ENCODE data around the gene ANKRD35.
A peak's percentile ranks its signal among the peaks of the same experiment; 100 is the strongest.

The ANKRD35 gene

GRCh38 chr1:145892486-145893087 lies 6.9 kb upstream of the ANKRD35 start:
- no peak overlapping the region for H3K4me2 ChIP-seq (ENCODE audit: low read depth, low read length, poor library complexity, severe bottlenecking)

DNA sequence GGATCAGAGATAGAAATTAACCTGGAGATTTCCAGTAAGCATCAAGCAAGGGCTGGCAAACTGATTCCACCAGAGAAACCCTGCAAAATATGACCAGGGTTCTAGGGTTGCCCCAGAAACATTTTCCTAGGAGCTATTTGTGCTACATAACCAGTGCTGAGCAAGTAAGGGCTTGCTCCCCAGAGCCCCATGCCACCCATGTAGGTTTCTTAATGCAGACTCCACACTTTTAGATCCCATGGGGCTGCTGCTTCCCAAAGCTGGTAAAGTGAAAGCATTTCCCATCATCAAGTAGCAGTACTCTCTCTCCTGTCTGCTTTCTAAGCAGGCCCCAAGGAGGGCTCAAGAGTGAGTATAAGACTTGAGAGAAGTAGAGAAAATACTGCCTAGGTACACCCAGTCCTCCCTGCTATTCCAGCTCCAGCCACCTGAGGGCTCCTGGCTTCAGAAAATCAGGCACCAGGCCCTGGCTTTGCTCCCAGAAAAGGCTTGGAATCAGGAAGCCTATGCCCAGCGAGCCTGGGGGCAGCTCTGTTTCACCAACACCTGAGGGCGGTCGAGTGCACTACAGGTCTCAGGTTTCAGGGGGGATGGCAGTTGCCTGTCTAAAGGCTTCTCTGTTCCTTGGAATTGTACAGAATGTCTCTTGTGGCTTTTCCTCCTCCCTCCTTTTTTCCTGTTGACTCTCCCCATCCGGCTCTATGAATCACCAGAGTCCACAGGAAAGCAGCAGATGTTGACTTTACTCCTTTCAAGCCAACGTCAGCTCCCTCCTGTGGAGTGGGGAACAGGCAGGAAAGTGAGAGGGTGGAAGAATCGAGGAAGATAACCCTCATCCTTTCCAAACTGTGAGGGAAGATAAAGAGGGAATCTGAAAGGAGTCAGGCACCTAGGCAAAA lies 6.2 kb upstream of the ANKRD35 start:
- Histone ChIP-seq H3K36me3 (ENCODE audit: low read length) (no peaks in the 10 kb centered on the region), H3K79me2 (ENCODE audit: insufficient read depth, low read length) (no peaks in the 10 kb centered on the region), H2AFZ (ENCODE audit: low read depth, low read length, severe bottlenecking) (no peak overlapping the region), H3K27me3 (ENCODE audit: low read length) (no peaks in the 10 kb centered on the region), H3F3A (ENCODE audit: insufficient read depth) (no peaks in the 10 kb centered on the region), H3K9ac (ENCODE audit: low read length) (no peak overlapping the region), H3K4me3 (ENCODE audit: insufficient read depth, low read length, poor library complexity, severe bottlenecking) (no peak overlapping the region), H3K27ac (ENCODE audit: low read depth, low read length) (no peak overlapping the region), H3K9me2 (replicated peaks; ENCODE audit: insufficient read depth, low read length) (no peaks in the 10 kb centered on the region), H3K4me2 (ENCODE audit: low read depth, low read length, poor library complexity, severe bottlenecking) (no peak overlapping the region), H3K9me3 (ENCODE audit: insufficient read depth, low read length) (no peaks in the 10 kb centered on the region), H4K20me1 (ENCODE audit: low read depth, low read length) (no peaks in the 10 kb centered on the region)
- no peak for TF ChIP-seq EZH2phosphoT487 (conservative IDR thresholded peaks at IDR 0.05; ENCODE audit: low read length)
- TF ChIP-seq, protein P1, sequence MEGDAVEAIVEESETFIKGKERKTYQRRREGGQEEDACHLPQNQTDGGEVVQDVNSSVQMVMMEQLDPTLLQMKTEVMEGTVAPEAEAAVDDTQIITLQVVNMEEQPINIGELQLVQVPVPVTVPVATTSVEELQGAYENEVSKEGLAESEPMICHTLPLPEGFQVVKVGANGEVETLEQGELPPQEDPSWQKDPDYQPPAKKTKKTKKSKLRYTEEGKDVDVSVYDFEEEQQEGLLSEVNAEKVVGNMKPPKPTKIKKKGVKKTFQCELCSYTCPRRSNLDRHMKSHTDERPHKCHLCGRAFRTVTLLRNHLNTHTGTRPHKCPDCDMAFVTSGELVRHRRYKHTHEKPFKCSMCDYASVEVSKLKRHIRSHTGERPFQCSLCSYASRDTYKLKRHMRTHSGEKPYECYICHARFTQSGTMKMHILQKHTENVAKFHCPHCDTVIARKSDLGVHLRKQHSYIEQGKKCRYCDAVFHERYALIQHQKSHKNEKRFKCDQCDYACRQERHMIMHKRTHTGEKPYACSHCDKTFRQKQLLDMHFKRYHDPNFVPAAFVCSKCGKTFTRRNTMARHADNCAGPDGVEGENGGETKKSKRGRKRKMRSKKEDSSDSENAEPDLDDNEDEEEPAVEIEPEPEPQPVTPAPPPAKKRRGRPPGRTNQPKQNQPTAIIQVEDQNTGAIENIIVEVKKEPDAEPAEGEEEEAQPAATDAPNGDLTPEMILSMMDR (IDR thresholded peaks at IDR 0.05; ENCODE audit: insufficient read depth, low read length, poor library complexity, severe bottlenecking) = peak; percentile 68

More at GRCh38 chr1:145892486-145893087, 6.9 kb upstream of the ANKRD35 start:
- TF ChIP-seq, protein P1 (IDR thresholded peaks at IDR 0.05; ENCODE audit: insufficient read depth, low read length, poor library complexity, severe bottlenecking) = no peak
- TF ChIP-seq EZH2phosphoT487 (conservative IDR thresholded peaks at IDR 0.05; ENCODE audit: low read length) = no peak
- Histone ChIP-seq H3F3A (ENCODE audit: insufficient read depth) (no peaks in the 10 kb centered on the region), H3K9ac (ENCODE audit: low read length) (no peak overlapping the region), H3K4me3 (ENCODE audit: insufficient read depth, low read length, poor library complexity, severe bottlenecking) (no peak overlapping the region), H4K20me1 (ENCODE audit: low read depth, low read length) (no peaks in the 10 kb centered on the region), H3K9me3 (ENCODE audit: insufficient read depth, low read length) (no peaks in the 10 kb centered on the region), H3K79me2 (ENCODE audit: insufficient read depth, low read length) (no peaks in the 10 kb centered on the region), H3K27ac (ENCODE audit: low read depth, low read length) (no peak overlapping the region), H3K9me2 (replicated peaks; ENCODE audit: insufficient read depth, low read length) (no peaks in the 10 kb centered on the region), H2AFZ (ENCODE audit: low read depth, low read length, severe bottlenecking) (no peak overlapping the region), H3K27me3 (ENCODE audit: low read length) (no peaks in the 10 kb centered on the region), H3K36me3 (ENCODE audit: low read length) (no peaks in the 10 kb centered on the region)

GRCh38 chr1:145891143-145891542 lies 5.5 kb upstream of the ANKRD35 start:
- no peaks in the 10 kb centered on the region for H3F3A ChIP-seq (ENCODE audit: insufficient read depth)
- H3K4me2 ChIP-seq (ENCODE audit: low read depth, low read length, poor library complexity, severe bottlenecking) = no peak overlapping the region
- no peak for TF ChIP-seq EZH2phosphoT487 (conservative IDR thresholded peaks at IDR 0.05; ENCODE audit: low read length)
- H4K20me1 ChIP-seq (ENCODE audit: low read depth, low read length) = no peaks in the 10 kb centered on the region
- no peak overlapping the region for H3K4me3 ChIP-seq (ENCODE audit: insufficient read depth, low read length, poor library complexity, severe bottlenecking)
- H3K9me2 ChIP-seq (replicated peaks; ENCODE audit: insufficient read depth, low read length) = no peaks in the 10 kb centered on the region
- no peak overlapping the region for H3K9ac ChIP-seq (ENCODE audit: low read length)
- no peak overlapping the region for H3K27ac ChIP-seq (ENCODE audit: low read depth, low read length)
- H2AFZ ChIP-seq (ENCODE audit: low read depth, low read length, severe bottlenecking) = no peak overlapping the region
- no peaks in the 10 kb centered on the region for H3K27me3 ChIP-seq (ENCODE audit: low read length)
- no peaks in the 10 kb centered on the region for H3K79me2 ChIP-seq (ENCODE audit: insufficient read depth, low read length)
- no peaks in the 10 kb centered on the region for H3K9me3 ChIP-seq (ENCODE audit: insufficient read depth, low read length)
- no peaks in the 10 kb centered on the region for H3K36me3 ChIP-seq (ENCODE audit: low read length)

- no peak overlapping the region for H3K4me2 ChIP-seq (ENCODE audit: low read depth, low read length, poor library complexity, severe bottlenecking)
Measured at GRCh38 chr1:145889722-145890121, 4.1 kb upstream of the ANKRD35 start.

More at GRCh38 chr1:145889722-145890121, 4.1 kb upstream of the ANKRD35 start:
- Histone ChIP-seq H3K36me3 (ENCODE audit: low read length) (no peaks in the 10 kb centered on the region), H3K9ac (ENCODE audit: low read length) (no peak overlapping the region), H3K27me3 (ENCODE audit: low read length) (no peaks in the 10 kb centered on the region), H3K27ac (ENCODE audit: low read depth, low read length) (no peak overlapping the region), H3K79me2 (ENCODE audit: insufficient read depth, low read length) (no peaks in the 10 kb centered on the region), H3K9me3 (ENCODE audit: insufficient read depth, low read length) (no peaks in the 10 kb centered on the region), H4K20me1 (ENCODE audit: low read depth, low read length) (no peaks in the 10 kb centered on the region), H3K9me2 (replicated peaks; ENCODE audit: insufficient read depth, low read length) (no peaks in the 10 kb centered on the region), H3F3A (ENCODE audit: insufficient read depth) (no peaks in the 10 kb centered on the region), H3K4me3 (ENCODE audit: insufficient read depth, low read length, poor library complexity, severe bottlenecking) (no peak overlapping the region), H2AFZ (ENCODE audit: low read depth, low read length, severe bottlenecking) (no peak overlapping the region)
- TF ChIP-seq, protein P1 (IDR thresholded peaks at IDR 0.05; ENCODE audit: insufficient read depth, low read length, poor library complexity, severe bottlenecking) = no peak
- no peak for TF ChIP-seq EZH2phosphoT487 (conservative IDR thresholded peaks at IDR 0.05; ENCODE audit: low read length)
